ENCODE data around the gene RXFP4. TPM values are rescaled to one million over a fixed set of nuclear protein-coding genes. Genes with fewer than 3 reads are reported as not detected.
"Not testable (repeated sequence)": the region's sequence is repeated elsewhere in the genome, so short reads cannot be mapped to it uniquely, and the experiment has no call there.

The RXFP4 gene, protein sequence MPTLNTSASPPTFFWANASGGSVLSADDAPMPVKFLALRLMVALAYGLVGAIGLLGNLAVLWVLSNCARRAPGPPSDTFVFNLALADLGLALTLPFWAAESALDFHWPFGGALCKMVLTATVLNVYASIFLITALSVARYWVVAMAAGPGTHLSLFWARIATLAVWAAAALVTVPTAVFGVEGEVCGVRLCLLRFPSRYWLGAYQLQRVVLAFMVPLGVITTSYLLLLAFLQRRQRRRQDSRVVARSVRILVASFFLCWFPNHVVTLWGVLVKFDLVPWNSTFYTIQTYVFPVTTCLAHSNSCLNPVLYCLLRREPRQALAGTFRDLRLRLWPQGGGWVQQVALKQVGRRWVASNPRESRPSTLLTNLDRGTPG
- not detected for total RNA-seq

DNA sequence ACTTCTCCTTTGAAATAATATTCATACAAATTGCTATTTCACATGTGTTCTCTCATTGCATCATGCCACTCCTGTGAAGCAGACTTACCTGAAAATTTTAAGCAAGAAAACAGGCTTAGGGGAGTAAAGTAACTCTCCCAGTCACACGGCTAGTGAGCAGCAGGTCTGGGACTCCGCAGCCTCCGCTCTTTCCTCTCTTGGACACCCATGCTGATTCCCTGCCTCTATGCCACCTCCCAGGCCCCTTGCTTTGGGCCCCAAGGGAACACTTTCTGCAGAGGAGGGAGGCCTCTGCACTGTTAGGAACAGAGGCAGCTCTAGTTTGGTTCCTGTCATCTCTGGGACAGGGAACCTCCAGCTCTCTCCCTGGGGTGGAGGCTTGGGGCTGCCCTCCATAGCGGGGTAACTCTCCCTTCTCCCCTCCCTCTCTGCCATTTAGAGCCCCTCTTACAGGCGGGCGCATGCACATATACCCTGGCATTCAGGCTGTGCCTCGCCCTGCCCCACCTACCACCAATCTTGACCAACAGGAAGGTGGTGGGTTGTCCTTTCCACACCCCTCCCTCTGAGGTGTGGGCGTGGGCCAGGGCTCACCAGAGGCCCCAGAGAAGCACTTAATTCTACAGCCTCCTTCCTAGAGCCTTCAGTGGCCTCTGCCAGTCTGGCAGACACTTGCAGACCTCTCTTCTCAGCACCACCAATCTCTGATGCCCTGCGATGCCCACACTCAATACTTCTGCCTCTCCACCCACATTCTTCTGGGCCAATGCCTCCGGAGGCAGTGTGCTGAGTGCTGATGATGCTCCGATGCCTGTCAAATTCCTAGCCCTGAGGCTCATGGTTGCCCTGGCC is at the start of gene RXFP4:
TSS of gene RXFP4 (plus strand) at position 646 of the 852 bp plus-strand sequence. CDS start at position 718, 72 bp downstream.
- Mint-ChIP-seq H3K27me3 (no peaks in the 10 kb centered on the region), H3K4me1 (peaks cover 65% of the 10 kb centered on the region), H3K36me3 (ENCODE audit: low read depth) (peaks cover 16% of the 10 kb centered on the region), H3K9me3 (ENCODE audit: low read depth) (no peaks in the 10 kb centered on the region), H3K27ac (peak within 1 kb of the TSS; percentile 92), H3K4me3 (no peak within 1 kb of the TSS)
- POLR2A ChIA-PET = interaction anchor here (1.2 to 2.0 kb wide), 2 partner anchors 35 to 76 kb away, joined by 3 to 13 read pairs; no protein-coding TSS in a partner anchor
- peak; percentile 4 for ATAC-seq
- intact Hi-C loops (cut with DNase I, micrococcal nuclease) = no loop called here
- CTCF ChIA-PET = interaction anchor here (5.2 kb wide), 1 partner anchor 49 kb away, joined by 72 read pairs; no protein-coding TSS in a partner anchor
- DNase-seq = peak; percentile 28

DNA sequence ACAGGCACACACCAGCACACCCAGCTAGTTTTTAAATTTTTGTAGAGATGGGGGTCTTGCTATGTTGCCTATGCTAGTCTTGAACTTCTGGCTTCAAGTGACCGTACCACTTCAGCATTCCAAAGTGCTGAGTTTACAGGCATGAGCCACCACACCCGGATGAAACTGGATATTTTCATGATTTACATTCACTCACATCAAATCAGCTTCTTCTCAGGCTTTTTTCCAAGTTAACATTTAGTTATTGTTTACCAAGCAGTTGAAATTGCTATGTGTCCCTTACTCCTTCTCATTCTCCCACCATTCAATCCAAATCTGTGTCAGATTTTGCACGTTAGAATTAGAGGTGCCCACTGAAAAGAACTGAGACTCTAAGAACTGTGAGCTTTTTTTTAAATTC is 48.6 kb upstream of the RXFP4 start:
- Mint-ChIP-seq H3K27ac (peak overlapping the region; percentile 72), H3K27me3 (no peaks in the 10 kb centered on the region), H3K4me3 (no peak overlapping the region), H3K9me3 (ENCODE audit: low read depth) (no peaks in the 10 kb centered on the region), H3K4me1 (peaks cover 18% of the 10 kb centered on the region), H3K36me3 (ENCODE audit: low read depth) (peaks cover 9% of the 10 kb centered on the region)
- ChIA-PET CTCF (interaction anchor here (0.6 to 1.8 kb wide), 7 partner anchors 9 to 97 kb away, joined by 3 to 8 read pairs (median 3); no protein-coding TSS in a partner anchor), POLR2A (no interaction called here)
- DNase-seq = no peak
- intact Hi-C loops (cut with DNase I, micrococcal nuclease) = no loop called here
- ATAC-seq = no peak

DNA sequence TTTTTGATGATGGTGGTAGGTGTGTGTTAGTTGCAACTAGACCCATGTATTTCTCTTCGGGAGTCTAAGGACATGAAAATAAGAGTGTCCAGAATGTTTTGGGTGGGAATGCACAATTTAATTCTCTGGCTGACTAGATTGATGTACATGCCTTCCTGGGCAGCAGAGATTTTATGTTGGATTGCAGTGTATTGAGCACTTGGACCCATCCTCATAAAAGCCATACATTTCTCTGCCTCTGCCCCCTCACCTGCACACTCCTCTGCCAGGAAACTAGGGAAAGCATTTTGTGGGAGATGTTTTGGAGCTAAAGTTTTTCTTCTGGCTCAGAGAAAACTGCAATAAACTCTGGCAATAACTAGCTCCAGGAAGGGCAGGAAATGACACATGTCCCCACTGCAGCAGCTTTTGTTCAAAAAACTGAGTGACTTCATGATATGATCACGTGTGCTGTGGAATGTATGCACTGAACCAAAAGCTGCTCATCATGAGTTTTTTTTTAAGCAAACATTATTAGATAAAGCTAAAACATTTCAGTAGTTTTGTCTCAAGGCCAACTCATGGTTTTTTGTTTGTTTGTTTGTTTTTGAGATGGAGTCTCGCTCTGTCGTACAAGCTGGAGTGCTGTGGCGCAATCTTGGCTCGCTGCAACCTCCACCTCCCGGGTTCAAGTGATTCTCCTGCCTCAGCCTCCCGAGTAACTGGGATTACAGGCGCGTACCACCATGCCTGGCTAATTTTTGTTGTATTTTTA is 47.9 kb upstream of the RXFP4 start:
- intact Hi-C loops (cut with DNase I, micrococcal nuclease) = no loop called here
- ATAC-seq = peak; percentile 98
- Mint-ChIP-seq H3K9me3 (ENCODE audit: low read depth) (no peaks in the 10 kb centered on the region), H3K4me1 (peaks cover 18% of the 10 kb centered on the region), H3K27me3 (no peaks in the 10 kb centered on the region), H3K36me3 (ENCODE audit: low read depth) (peaks cover 11% of the 10 kb centered on the region), H3K4me3 (no peak overlapping the region), H3K27ac (peak overlapping the region; percentile 72)
- DNase-seq = peak; percentile 40
- POLR2A ChIA-PET = interaction anchor here (0.5 to 0.8 kb wide), 4 partner anchors 11 to 47 kb away, joined by 5 to 11 read pairs (median 7); partner anchors contain the start of gene SYT11
- CTCF ChIA-PET = interaction anchor here (0.6 to 1.8 kb wide), 9 partner anchors 9 to 487 kb away, joined by 3 to 8 read pairs (median 3); no protein-coding TSS in a partner anchor

DNA sequence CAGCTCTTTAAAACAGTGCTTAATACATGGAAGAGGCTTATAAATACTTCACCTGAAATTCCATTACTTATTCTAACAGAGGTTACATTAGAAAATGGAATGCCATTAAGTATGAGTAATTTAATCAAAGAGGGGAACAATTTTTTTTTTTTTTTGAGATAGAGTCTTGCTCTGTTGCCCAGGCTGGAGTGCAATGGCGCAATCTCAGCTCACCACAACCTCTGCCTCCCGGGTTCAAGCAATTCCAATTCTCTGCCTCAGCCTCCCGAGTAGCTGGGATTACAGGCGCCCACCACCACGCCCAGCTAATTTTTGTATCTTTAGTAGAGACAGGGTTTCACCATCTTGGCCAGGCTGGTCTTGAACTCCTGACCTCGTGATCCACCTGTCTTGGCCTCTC is 45.8 kb upstream of the RXFP4 start:
- H3K4me3 Mint-ChIP-seq; H3K27ac Mint-ChIP-seq; POLR2A ChIA-PET; DNase-seq; H3K27me3 Mint-ChIP-seq; intact Hi-C loops (cut with DNase I, micrococcal nuclease); ATAC-seq; H3K9me3 Mint-ChIP-seq (ENCODE audit: low read depth): not testable (repeated sequence)
- H3K36me3 Mint-ChIP-seq (ENCODE audit: low read depth) = peaks cover 29% of the 10 kb centered on the region
- CTCF ChIA-PET = interaction anchor here (0.6 to 1.3 kb wide), 2 partner anchors 9 to 29 kb away, joined by 3 read pairs; no protein-coding TSS in a partner anchor
- peaks cover 18% of the 10 kb centered on the region for H3K4me1 Mint-ChIP-seq

DNA sequence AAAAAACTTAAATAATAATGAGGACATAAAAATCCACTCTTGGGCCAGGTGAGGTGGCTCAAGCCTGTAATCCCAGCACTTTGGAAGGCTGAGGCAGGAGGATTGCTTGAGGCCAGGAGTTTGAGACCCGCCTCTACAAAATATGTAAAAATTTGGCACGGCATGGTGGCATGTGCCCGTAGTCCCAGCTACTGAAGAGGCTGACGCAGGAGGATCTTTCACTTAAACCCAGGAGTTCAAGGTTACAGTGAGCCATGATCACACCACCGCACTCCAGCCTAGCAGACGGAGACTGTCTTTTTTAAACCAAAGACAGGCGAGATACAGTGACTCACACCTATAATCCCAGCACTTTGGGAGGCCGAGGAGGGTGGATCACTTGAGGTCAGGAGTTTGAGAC is 45.0 kb upstream of the RXFP4 start:
- not testable (repeated sequence) for ATAC-seq

DNA sequence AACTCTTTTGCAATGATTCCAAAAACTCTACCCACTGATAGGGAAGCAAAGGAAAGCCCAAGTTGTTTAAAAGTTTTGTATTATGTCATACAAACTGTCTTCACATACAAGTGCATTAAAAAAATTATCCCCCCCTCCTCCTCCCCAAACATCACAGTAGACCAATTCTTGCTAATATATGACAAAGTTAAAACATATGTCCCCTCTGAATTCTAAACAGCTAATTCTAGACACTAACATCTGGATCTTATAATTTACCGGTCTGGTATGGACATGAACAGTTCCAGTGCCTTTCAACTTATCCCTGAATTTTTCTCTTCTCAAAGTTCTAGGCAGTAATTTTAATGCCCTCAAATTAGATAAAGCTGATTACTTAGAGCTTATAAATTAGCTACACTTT is 43.7 kb upstream of the RXFP4 start:
- H3K4me3 Mint-ChIP-seq = no peak overlapping the region

More for the DNA sequence above, 45.0 kb upstream of the RXFP4 start:
- H3K9me3 Mint-ChIP-seq (ENCODE audit: low read depth); DNase-seq; POLR2A ChIA-PET; intact Hi-C loops (cut with DNase I, micrococcal nuclease); CTCF ChIA-PET; H3K4me3 Mint-ChIP-seq; H3K27me3 Mint-ChIP-seq; H3K27ac Mint-ChIP-seq: not testable (repeated sequence)
- peaks cover 30% of the 10 kb centered on the region for H3K36me3 Mint-ChIP-seq (ENCODE audit: low read depth)
- H3K4me1 Mint-ChIP-seq = peaks cover 18% of the 10 kb centered on the region

DNA sequence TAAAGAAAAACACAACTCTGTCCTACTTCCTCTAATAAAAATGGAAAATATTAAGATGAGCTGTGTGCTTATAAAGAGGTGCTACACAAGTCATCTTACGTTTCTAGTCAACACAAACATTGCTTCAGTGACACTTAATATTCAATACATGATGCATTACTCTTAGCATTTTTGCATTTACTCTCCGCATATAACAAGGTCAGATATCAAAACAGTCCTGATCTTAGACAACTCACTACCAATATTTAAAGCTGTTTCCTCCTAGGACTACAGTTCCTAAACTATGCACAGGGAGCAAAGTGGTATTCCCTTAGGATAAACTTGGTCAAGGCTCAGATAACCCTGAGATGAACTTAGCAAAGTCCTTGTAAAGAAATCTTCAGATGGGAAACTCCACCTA is 42.5 kb upstream of the RXFP4 start:
- POLR2A ChIA-PET = interaction anchor here (0.8 kb wide), 1 partner anchor 19 kb away, joined by 3 read pairs; no protein-coding TSS in a partner anchor
- Mint-ChIP-seq H3K27me3 (no peaks in the 10 kb centered on the region), H3K9me3 (ENCODE audit: low read depth) (no peaks in the 10 kb centered on the region), H3K27ac (no peak overlapping the region), H3K4me3 (no peak overlapping the region), H3K36me3 (ENCODE audit: low read depth) (peaks cover 33% of the 10 kb centered on the region), H3K4me1 (peaks cover 3% of the 10 kb centered on the region)
- CTCF ChIA-PET = no interaction called here
- ATAC-seq (no peak), DNase-seq (no peak)
- intact Hi-C loops (cut with DNase I, micrococcal nuclease) = no loop called here

More for the DNA sequence above, 43.7 kb upstream of the RXFP4 start:
- Mint-ChIP-seq H3K27me3 (no peaks in the 10 kb centered on the region), H3K27ac (peak overlapping the region; percentile 2), H3K9me3 (ENCODE audit: low read depth) (no peaks in the 10 kb centered on the region), H3K36me3 (ENCODE audit: low read depth) (peaks cover 33% of the 10 kb centered on the region), H3K4me1 (peaks cover 14% of the 10 kb centered on the region)
- POLR2A ChIA-PET = no interaction called here
- no peak for ATAC-seq
- CTCF ChIA-PET = no interaction called here
- no peak for DNase-seq
- intact Hi-C loops (cut with DNase I, micrococcal nuclease) = no loop called here

DNA sequence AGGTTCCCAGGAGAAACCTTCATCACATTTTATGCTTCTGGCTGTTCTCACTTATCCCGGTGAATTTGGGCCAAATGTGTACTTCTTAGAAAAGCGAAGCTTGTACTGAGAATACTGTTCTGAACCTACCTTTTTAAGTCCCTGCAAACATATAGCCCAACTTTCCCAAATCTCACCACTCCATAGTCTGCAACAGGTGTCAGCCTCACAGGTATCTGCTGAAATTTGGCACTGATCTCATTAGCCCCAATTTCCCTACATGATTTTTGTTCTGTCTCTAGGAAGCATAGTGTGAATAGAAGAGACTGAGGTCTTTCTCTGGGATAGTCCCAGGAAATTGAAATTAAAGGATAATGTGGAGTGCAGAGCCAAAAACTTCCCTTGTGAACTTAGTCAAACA is 41.8 kb upstream of the RXFP4 start:
- Mint-ChIP-seq H3K4me1 (no peaks in the 10 kb centered on the region), H3K4me3 (no peak overlapping the region), H3K27me3 (no peaks in the 10 kb centered on the region), H3K9me3 (ENCODE audit: low read depth) (no peaks in the 10 kb centered on the region), H3K27ac (peak overlapping the region; percentile 20), H3K36me3 (ENCODE audit: low read depth) (peaks cover 41% of the 10 kb centered on the region)
- intact Hi-C loops (cut with DNase I, micrococcal nuclease) = no loop called here
- CTCF ChIA-PET = no interaction called here
- no peak for DNase-seq
- ATAC-seq = no peak
- POLR2A ChIA-PET = interaction anchor here (0.8 kb wide), 1 partner anchor 18 kb away, joined by 3 read pairs; no protein-coding TSS in a partner anchor

DNA sequence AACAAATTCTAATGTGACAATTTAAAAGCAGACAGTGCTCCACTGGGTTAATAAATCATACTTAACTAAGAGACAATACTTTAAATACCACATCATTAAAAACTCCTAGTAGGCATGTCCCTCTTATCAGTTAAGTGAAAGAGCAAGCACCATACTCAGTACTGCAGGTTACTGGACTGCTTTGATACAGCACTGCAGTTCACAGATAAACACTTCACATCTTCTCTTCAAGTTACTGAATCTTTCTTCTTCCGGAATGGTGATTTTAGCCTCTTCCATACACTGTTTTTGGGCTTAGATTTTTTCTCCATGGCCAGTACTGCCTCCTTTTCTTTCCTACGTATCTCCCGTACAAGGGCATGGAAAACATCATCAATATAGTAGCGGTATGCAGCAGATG is 41.3 kb upstream of the RXFP4 start:
- intact Hi-C loops (cut with DNase I, micrococcal nuclease) = no loop called here
- Mint-ChIP-seq H3K9me3 (ENCODE audit: low read depth) (no peaks in the 10 kb centered on the region), H3K36me3 (ENCODE audit: low read depth) (peaks cover 43% of the 10 kb centered on the region), H3K4me3 (no peak overlapping the region), H3K27ac (no peak overlapping the region), H3K4me1 (no peaks in the 10 kb centered on the region), H3K27me3 (no peaks in the 10 kb centered on the region)
- ChIA-PET POLR2A (no interaction called here), CTCF (interaction anchor here (0.6 kb wide), 1 partner anchor 906 kb away, joined by 3 read pairs; no protein-coding TSS in a partner anchor)
- ATAC-seq (no peak), DNase-seq (no peak)

DNA sequence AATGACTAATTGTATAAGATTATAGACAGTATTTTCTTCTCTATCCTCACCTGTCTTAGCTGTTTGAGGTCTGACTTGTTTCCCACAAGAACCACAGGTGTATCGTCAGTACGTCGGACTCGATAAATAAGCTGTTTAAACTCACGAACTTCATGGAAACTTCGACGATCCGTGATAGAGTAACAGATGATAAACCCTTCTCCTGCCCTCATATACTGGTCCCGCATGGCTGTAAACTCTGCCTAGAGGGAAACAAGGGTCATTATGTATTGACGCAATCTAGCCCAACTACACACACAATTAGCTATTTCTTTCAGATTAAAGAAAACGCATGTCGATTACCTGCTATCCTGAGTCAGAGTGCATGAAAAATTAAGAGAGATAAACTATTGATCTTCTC is 37.2 kb upstream of the RXFP4 start:
- H3K9me3 Mint-ChIP-seq (ENCODE audit: low read depth) = no peaks in the 10 kb centered on the region
- peaks cover 45% of the 10 kb centered on the region for H3K36me3 Mint-ChIP-seq (ENCODE audit: low read depth)
- H3K27me3 Mint-ChIP-seq = no peaks in the 10 kb centered on the region
- no peaks in the 10 kb centered on the region for H3K4me1 Mint-ChIP-seq
- intact Hi-C loops (cut with DNase I, micrococcal nuclease) = no loop called here
- DNase-seq (no peak), ATAC-seq (no peak)
- ChIA-PET CTCF (interaction anchor here (1.0 to 2.0 kb wide), 6 partner anchors 9 to 731 kb away, joined by 3 to 6 read pairs (median 3); partner anchors contain the start of gene KRTCAP2), POLR2A (interaction anchor here (0.6 kb wide), 1 partner anchor 11 kb away, joined by 8 read pairs; no protein-coding TSS in a partner anchor)
- no peak overlapping the region for H3K4me3 Mint-ChIP-seq
- H3K27ac Mint-ChIP-seq = no peak overlapping the region

All from activated CD4-positive, alpha-beta T cell treated with anti-CD3 and anti-CD28 coated beads for 36 hours (primary cell).